HG03469 (cell line): ENCODE measurements around the gene PSMD14.
A peak's percentile ranks its signal among the peaks of the same experiment; 100 is the strongest.
"Not testable (repeated sequence)": the region's sequence is repeated elsewhere in the genome, so short reads cannot be mapped to it uniquely, and the experiment has no call there.

Experiments used
- ATAC-seq: cut with Tn5 transposase; IDR thresholded peaks from one replicate; pipeline ENCODE4 v1.9.1; 2021; ENCODE audit warnings: mild to moderate bottlenecking, moderate library complexity, moderate number of reproducible peaks; ENCODE audit not compliant: unreplicated experiment

Gene PSMD14

DNA sequence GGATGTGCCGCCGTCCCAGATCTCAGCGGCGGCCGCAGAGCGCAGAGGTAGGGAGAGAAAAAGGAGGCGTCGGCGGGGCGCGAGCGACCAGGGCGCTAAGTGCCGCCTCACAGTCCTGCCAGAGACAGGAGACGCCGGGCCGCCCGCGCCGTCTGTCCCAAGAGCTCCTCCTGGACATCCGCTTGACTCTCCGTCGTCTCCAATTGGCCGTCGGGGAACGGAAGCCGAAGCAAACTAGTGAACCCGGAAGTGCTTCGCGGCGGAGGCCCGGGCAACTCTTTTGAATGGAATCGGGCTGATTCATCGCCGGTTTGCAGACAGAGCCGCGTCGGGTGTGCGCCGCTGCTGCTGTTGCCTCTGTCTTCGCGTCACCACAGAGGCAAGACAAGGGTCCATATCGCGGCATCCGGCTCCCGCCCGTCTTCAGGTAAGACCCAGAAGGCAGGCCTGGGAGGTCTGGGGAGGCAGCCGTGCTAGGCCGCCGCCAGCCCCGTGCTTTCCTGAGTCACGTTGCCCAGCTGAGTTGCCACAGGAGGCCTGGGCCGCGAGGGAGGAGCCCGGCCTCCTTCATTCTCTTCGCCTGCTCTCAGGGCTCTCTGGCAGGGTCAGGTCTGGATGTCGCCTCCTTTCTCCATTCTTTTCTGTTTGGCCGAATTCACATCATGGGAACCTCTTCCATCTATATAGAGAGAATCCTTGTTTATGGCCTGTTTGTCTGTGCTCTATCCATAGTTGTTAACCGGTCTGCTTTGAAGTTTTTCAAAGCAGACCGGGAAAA is at the start of gene PSMD14:
Gene PSMD14, plus strand, starts transcription at position 248 of the 778 bp plus-strand sequence. CDS start 10,401 bp downstream, outside the sequence.
- peak; percentile 94 for ATAC-seq

DNA sequence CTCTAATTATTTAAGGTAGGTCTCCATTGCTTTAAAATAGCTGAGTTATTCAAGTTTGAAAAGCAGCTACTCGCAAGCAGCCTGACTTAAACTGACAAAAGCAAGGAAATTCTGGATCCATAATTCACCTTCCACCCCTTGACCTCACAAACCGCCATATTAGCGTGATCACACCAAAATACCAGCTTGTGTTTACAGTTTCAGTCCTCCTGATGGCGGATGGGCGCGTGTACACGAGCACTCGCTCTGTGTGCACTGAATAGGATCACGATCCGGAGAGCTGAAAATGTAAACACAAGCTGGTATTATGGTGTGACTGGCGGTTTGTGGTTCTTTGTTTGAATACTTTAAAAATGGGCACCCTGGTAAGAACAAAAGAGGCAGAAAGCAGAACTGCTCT is 42.4 kb upstream of the PSMD14 start:
- ATAC-seq, result no peak

DNA sequence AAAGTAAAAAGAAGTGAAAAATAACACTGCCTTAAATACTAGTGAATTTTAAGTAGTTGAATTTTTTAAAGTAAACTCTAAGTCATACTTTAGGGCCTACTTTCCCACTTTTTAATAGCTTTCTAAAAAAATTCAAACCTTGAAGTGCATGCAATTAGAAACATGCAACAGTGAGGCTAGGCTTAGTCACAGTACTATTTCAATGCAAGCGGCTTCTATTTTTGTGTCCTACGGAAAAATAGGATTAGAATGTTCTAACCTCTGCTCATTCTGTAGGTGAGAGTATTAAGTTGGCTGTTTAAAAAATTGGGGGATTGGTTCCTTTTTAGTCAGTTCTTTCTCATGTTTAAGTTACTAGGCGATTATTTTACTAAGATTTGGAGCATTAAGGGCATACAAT is 39.1 kb upstream of the PSMD14 start:
- ATAC-seq, result no peak

DNA sequence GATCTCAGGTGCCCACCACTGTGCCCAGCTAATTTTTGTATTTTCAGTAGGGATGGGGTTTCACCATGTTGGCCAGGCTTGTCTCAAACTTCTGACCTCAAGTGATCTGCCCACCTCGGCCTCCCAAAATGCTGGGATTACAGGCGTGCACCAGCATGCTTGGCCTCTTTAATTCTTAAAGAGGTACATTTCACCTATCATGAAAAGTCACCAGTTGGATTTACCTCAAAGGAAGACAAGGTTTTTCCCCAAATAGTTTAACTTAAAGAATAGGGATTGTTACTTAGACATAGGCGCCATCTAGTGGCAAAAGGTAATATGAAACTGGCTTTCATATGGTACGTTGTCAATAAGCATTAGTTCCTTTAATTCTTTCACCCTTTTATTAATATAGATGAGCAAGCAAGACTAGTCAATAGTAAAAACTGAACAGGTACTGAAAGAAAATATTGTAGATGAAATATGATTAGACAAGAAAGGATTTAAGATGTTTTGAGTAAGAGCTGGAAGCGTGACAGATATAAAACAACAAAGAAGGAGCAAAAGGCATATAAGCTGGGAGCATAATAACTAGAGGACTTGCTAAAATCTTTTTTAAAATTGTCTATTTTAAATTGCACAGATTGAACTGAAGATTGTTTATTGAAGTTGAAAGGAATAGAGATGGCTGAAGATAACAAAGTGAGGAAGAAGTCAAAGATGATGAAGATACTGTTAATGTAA is 35.0 kb upstream of the PSMD14 start:
- ATAC-seq, result peak; percentile 69

DNA sequence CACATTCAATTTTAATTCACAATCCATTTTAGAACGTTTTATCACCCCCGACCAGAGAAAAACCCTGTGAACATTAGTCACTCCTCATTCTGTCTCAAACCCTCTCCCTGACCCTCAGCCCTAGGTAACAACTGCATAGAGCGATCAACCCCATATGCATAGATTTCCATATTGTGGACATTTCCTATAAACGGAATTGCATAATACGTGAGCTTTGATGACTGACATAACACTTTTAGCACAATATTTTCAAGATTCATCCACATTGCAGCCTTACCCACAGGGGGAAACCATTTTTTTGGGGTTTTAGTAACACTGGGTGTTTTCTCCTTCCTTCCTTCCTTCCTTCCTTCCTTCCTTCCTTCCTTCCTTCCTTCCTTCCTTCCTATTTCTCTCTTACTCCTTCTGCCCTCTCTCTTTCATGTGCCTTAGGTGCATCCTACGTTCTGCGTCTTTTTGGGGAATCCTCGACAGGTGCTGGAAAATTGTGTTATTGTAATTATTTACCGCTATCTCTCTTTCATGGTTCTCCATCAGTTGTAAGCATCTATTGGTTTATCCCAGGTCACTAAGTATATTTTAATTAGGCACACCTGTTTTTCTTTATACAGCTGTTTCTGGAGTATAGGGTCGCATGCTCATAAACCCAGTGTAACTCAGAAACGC is 29.5 kb upstream of the PSMD14 start:
- ATAC-seq, result not testable (repeated sequence)

DNA sequence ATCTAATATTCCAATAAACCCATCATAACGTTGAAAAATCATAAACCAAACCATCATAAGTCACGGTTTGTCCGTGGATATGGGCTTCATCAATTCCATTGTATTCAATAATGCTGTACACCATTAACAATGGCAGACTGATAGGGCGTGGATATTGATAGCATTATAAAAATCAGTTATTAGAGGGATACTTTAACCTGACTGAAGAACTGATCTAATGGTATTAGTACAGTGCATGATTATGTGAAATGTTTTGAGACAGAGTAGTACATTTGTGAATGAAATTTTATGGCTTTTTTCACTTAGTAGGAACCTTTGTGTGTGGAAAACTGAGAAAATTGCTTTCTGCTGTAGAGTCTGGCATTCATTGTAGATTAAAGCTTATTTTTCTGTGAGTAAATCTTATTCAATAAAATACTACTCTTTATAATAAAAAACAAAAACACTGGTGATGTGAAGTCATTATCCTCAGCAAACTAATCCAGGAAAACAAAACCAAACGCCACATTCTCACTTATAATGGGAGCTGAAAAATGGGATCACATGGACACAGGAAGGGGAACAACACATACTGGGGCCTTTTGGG is 28.9 kb upstream of the PSMD14 start:
- ATAC-seq, result not testable (repeated sequence)

DNA sequence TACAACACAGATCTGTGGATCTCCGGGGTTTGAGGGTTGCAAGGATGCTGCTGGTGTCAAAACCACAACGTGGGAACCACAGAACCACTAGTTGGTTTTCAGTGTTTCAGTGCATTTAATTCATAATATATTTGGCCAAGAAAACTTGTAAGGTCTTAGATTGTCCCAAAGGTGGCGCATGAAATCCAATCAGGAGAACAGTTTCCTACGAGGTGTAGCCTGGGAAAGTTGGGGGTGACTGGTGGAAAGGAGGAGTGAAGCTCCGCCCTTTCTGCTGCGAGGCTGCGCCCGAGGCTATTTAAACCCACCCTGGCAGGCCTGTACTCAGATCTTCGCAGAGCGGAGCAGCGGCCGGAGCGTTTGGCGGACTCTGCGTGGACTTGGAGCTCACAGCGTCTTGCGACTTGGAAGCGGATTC is 27.3 kb upstream of the PSMD14 start:
- not testable (repeated sequence) for ATAC-seq

DNA sequence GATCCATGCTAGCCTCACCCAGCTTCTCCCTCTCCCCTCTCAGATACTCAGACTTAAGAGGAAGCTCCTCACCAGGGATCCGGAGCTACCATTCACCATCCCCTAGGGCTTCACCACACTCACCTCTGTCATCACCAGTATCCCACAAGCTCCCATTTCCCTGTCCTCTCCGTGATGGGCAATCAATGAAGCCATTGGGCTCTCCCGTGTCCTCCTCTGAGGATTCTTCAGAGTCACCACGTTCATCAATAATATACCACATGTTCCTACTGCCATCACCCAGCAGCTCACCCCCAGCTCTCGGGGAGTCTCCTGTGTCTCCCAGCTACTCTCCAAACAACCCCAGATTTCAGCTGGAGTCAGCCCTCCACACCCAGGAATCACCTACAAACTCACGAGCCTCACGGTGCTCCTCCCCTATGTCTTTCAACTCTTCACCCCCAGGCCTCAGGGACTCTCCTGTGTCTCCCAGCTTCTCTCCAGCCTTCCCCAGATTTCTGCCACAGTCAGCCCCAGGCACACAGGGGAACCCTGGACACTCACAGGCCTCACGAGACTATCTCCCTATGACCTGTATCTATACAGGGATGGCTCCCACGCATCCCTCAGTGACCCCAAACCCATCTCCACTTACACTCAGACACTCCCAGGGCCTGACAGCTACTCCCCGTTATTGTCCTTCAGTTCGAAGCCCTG is 26.5 kb upstream of the PSMD14 start:
- ATAC-seq, result not testable (repeated sequence)

DNA sequence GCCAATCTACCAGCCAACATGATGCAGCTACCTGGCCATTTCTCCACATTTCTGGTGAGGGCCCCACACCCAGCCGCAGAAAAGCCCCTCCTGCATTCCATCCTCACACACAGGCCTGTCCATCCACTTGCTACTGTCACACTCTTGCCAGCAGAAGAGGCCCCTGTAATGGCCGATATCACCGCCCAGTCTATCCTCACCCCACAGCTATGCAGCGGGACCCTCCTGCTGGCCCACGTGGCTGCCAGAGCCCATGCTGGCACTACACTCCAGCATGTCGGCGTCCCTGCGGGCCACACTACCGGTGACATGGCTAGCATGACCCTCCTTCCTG is 25.9 kb upstream of the PSMD14 start:
- ATAC-seq, result not testable (repeated sequence)

DNA sequence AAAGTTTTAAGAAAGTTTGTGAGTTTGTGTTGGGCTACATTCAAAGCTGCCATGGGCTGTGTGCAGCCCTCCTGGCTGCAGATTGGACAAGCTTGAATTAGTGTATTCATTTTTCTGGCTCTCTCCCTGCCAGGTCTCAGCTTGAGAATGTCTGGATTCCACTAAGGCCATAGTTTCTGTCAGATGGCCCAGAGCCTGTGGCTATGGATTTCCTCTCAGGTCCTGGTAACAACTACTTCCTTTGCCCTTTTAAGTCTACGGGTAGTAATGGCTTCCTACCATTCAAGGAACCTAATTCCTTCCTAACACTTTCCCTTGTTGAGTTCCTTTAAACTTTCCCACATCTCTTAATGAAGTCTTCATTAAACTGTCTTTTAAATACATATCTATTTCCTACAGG is 24.3 kb upstream of the PSMD14 start:
- no peak for ATAC-seq

DNA sequence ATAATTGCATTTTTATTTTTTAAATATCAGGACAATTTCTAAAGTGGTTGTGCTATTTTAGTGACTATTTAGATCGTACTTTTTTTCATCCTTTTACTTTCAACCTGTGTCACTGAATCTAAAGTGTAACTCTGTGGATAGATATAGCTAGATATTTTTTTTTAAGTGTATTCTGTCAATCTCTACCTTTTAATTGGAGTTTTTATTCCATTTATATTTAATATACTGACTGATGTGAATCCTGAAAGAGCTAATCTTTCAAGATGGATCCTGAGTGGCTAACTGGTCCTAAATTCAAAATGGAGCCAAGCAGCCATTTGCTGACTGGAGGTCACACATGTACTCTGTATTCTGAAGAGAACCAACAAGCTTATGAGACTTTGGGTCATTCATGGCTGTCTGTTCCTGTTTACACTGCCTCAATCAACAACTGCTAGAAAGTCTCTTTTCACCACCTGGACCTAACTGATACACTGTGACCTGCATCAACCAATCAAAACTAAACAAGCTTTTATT is 4.6 kb upstream of the PSMD14 start:
- no peak for ATAC-seq

DNA sequence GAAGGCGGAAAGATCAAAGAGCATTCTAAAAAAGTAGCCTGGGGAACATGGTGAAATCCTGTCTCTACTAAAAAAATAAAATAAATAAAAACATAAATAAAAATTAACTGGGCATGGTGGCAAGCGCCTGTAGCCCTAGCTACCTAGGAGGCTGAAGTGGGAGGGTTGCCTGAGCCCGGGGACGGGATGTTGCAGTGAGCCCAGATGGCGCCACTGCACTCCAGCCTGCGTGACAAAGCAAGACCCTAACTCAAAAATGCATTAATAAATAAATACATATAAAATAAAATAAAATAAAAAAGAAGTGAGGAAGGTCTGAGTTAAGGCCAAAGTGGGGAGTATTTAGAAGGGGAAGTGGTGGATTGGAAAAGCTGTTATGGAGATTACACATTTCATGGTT is 1.3 kb upstream of the PSMD14 start:
- ATAC-seq, result no peak

DNA sequence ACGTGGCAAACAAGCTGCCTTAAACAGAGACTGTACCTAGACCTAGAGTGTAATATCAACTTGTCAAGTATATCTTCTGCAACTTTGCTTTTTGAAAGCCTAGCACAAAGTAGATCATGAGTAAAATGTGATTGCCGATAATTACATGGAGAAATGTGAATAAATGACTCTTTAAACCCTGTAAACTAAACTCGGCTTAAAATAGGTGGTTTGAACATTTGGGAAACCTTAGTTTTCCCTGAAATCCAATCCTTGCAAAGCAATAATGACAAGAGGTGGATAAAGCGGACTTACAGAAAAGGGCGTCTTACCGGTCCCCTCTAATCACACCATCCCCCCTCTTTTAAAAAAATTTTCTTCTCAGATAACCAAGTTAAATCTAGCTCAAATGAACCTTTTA is 549 bp upstream of the PSMD14 start:
- ATAC-seq, result no peak

DNA sequence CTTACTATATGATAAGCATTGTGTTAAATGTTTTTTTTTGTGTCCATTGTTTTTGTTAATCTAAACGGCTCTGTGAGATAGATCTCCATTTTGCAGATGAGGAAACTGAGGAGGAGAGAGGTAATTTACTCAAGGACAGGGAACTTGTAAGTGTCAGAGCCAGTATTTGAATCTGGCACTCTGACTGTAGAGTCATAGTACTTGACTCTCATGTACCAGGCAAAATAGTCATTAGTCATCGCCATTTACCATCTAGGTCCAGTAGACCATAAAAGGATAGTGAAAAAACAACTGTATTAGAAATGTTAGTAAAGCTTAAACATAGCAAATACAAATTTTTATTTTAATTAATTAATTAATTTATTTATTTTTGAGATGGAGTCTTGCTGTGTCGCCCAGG is 4.8 kb downstream of the PSMD14 start:
- no peak for ATAC-seq

DNA sequence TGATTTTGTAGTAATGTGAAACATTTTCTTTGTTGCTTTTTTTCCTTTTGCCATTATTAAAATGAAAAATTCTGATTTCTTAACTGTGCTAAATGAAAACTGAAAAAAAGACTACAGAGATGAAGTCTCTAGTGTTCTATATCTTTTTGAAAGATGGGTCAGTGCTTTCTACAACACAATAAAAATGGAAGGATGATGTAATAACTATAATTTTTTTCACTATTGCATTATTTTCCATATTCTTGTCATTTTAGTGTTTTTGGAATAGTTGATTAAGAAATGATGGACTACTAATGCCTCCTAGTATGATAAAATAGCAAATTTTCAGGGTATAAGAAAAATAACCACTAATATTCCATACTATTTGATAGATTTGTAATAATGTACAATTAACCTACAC is 7.2 kb downstream of the PSMD14 start:
- no peak for ATAC-seq

DNA sequence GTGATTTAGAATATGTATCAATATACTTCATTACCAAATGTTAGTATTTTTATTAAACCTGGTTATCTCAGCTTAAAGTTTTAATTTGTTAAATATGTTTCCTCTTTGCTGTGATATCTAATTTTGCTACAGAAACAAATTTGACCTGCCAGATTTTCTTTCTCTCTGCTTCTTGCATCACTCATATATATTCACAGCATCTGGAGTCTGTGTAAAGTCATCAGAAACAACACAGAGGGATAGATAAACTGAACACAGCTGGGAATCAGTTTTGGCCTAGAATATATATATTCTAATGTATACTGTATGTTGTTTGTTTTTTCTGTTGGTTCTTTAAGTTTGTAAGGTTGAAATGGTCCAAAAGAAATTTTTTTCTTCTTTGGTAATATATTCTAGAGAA is 8.5 kb downstream of the PSMD14 start:
- ATAC-seq, result no peak

DNA sequence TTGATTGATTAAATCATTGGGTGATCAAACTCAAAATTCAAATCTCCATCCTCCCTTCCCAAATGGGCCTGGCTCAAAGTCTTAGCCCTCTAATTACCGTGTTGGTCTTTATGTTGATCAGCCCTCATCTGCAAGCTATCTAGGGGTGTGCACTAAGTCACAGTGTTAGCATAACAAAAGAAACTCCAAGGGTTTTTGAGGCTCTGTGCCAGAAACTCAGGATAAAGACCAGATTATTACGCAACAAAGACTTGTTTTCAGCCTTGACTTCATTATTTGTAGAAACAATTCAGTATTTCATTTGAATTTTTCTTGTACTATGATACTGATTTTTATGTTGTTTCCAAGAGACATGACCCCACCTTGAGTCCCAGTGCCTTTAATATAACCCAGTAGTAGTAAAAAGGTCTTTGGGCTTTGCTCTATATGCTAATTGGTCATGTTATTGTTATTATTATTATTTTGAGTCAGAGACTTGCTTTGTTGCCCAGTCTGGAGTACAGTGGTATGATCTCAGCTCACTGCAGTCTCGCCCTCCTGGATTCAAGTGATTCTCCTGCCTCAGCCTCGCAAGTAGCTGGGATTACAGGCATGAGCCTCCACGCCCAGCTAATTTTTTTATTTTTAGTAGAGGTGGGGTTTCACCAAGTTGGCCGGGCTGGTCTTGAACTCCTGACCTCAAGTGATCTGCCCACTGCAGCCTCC is 13.9 kb downstream of the PSMD14 start:
- ATAC-seq, result no peak

DNA sequence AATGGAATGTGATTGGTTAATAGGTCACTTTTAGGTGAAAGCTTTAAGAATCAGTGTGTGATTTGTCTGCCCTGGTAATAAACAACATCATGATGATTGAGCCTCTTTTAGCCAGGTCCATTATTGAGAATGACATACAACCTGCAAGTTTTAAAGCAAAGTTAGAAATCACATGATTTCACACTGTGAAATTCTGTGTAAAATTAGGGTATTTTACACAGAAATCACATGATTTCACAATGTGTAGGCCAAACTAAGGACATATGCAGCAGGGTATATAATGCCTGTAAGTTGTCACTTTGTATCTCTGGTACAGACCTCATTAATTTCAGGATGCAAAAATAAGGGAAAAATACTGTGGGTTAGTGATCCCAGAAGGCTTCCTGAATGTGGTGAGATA is 16.7 kb downstream of the PSMD14 start:
- no peak for ATAC-seq

DNA sequence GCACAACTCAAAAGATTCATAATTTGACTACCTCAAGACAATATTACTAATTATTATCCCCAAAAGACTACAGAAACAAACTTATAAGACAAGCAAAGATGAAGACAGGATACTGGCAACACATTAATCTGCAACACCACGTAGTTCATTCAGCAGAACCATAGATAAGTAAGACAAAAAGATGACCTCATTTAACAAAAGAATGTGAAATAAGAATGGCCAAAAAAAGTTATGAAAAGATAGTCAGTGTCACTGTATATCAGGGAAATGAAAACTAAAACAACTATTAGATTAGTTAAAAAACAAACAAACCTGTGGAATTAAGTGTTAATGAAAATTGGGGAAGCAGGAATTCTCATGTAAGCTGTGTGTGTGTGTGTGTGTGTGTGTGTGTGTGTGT is 19.4 kb downstream of the PSMD14 start:
- ATAC-seq, result no peak

DNA sequence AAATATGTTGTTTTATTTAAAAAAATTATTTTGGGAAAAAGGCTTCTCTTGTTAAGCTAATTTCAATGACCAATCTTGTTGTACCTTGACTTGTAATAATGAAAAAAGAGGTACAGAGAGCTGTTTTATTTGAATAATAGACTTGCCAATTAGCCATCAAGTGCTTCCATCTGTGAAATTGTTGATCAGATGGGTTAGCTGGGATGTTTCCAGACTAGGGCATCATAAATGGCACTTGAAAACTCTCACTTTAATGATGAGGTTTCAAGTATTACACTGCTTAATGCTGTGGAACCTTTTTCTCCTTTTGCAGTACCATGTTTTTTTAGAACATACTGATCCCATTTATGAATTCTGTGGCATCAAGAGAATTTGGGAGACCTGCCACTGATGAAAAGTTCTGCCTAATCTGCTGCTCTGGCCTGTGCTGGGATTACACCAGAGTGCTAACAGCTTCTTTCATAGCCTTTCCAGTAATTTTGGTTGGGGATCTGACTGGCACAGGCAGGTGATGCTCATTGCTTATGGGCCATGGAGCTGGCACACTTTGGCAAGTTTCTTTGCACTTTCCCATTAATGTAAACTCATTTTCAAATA is 24.2 kb downstream of the PSMD14 start:
- ATAC-seq, result no peak
